ENCODE results near the gene U2AF2. TPM values are rescaled to one million over a fixed set of nuclear protein-coding genes. Genes with fewer than 3 reads are reported as not detected.

Gene U2AF2
- total RNA-seq, 4 donors from 2014 or later = 38.1 to 60.2 (median 50.1) TPM

GRCh38 chr19:55659822-55660221 is 5.0 kb downstream of the U2AF2 start:
- TF ChIP-seq POLR2A (IDR thresholded peaks at IDR 0.05) (no peak), CTCF (IDR thresholded peaks at IDR 0.05 in 4 of 5, conservative IDR thresholded peaks at IDR 0.05 in 1 of 5) (no peak)
- peaks cover 36 to 41% of the 10 kb centered on the region in 2 donors for H3K4me1 ChIP-seq
- in situ Hi-C loops (cut with MboI; ENCODE audit: low sequenced_read_pairs in 4 of 4) = loop anchor here in 1 of 4 donors (10.0 kb wide), 1 partner anchor 285 kb away; the partner anchor contains the start of genes IL11 and TMEM190

GRCh38 chr19:55660404-55660803 is 5.6 kb downstream of the U2AF2 start:
- H3K4me3 ChIP-seq = no peak overlapping the region
- no peak overlapping the region for H3K27ac ChIP-seq
- peaks cover 0 to 48% of the 10 kb centered on the region in 2 donors for H3K36me3 ChIP-seq
- H3K9me3 ChIP-seq = no peaks in the 10 kb centered on the region
- intact Hi-C loops (cut with DNase I; ENCODE audit: low total_unique reads) = no loop called here
- no peaks in the 10 kb centered on the region for H3K27me3 ChIP-seq
- ATAC-seq = no peak
- no peak for DNase-seq
- H3K4me1 ChIP-seq = peaks cover 36 to 41% of the 10 kb centered on the region in 2 donors
- in situ Hi-C loops (cut with MboI; ENCODE audit: low sequenced_read_pairs in 4 of 4) = loop anchor here in 1 of 4 donors (10.0 kb wide), 1 partner anchor 286 kb away; the partner anchor contains the start of genes IL11 and TMEM190
- no peak for TF ChIP-seq CTCF (IDR thresholded peaks at IDR 0.05 in 4 of 5, conservative IDR thresholded peaks at IDR 0.05 in 1 of 5)
- no peak for TF ChIP-seq POLR2A (IDR thresholded peaks at IDR 0.05)

More at GRCh38 chr19:55659822-55660221, 5.0 kb downstream of the U2AF2 start:
- H3K36me3 ChIP-seq = peaks cover 0 to 46% of the 10 kb centered on the region in 2 donors
- no peaks in the 10 kb centered on the region for H3K27me3 ChIP-seq
- H3K27ac ChIP-seq = no peak overlapping the region
- intact Hi-C loops (cut with DNase I; ENCODE audit: low total_unique reads) = no loop called here
- H3K9me3 ChIP-seq = no peaks in the 10 kb centered on the region
- DNase-seq = no peak
- ATAC-seq = no peak
- no peak overlapping the region for H3K4me3 ChIP-seq

- ATAC-seq (no peak), DNase-seq (no peak)
- peaks cover 0 to 52% of the 10 kb centered on the region in 2 donors for H3K36me3 ChIP-seq
- intact Hi-C loops (cut with DNase I; ENCODE audit: low total_unique reads) = no loop called here
- H3K27me3 ChIP-seq = no peaks in the 10 kb centered on the region
- no peak overlapping the region for H3K4me3 ChIP-seq
- in situ Hi-C loops (cut with MboI; ENCODE audit: low sequenced_read_pairs in 4 of 4) = loop anchor here in 1 of 4 donors (10.0 kb wide), 1 partner anchor 286 kb away; the partner anchor contains the start of genes IL11 and TMEM190
- H3K9me3 ChIP-seq = no peaks in the 10 kb centered on the region
- H3K4me1 ChIP-seq = peaks cover 33 to 36% of the 10 kb centered on the region in 2 donors
- TF ChIP-seq CTCF (IDR thresholded peaks at IDR 0.05 in 4 of 5, conservative IDR thresholded peaks at IDR 0.05 in 1 of 5) (no peak), POLR2A (IDR thresholded peaks at IDR 0.05) (no peak)
- H3K27ac ChIP-seq = no peak overlapping the region
Observed at GRCh38 chr19:55660991-55661390, 6.2 kb downstream of the U2AF2 start.

- Histone ChIP-seq H3K4me3 (no peak overlapping the region), H3K27ac (no peak overlapping the region), H3K27me3 (no peaks in the 10 kb centered on the region), H3K36me3 (peaks cover 0 to 61% of the 10 kb centered on the region in 2 donors), H3K9me3 (no peaks in the 10 kb centered on the region), H3K4me1 (peaks cover 25 to 28% of the 10 kb centered on the region in 2 donors)
- TF ChIP-seq CTCF (IDR thresholded peaks at IDR 0.05 in 4 of 5, conservative IDR thresholded peaks at IDR 0.05 in 1 of 5) = no peak
- no peak for TF ChIP-seq POLR2A (IDR thresholded peaks at IDR 0.05)
- no peak for ATAC-seq
- no peak for DNase-seq
- intact Hi-C loops (cut with DNase I; ENCODE audit: low total_unique reads) = no loop called here
- in situ Hi-C loops (cut with MboI; ENCODE audit: low sequenced_read_pairs in 4 of 4) = loop anchor here in 1 of 4 donors (10.0 kb wide), 1 partner anchor 287 kb away; the partner anchor contains the start of genes IL11 and TMEM190
Observed at GRCh38 chr19:55661826-55662225, 7.0 kb downstream of the U2AF2 start.

Measured in gastrocnemius medialis (tissue), 4 donors.